Pancreas (tissue), 10 donors: ENCODE measurements around the gene CLEC3B. TPM values are rescaled to one million over a fixed set of nuclear protein-coding genes. Genes with fewer than 3 reads are reported as not detected.

ENCODE experiments used
- ATAC-seq, 4 donors: fragments of 200-7000 bp; cut with Tn5 transposase; one replicate each; pipeline versions ENCODE4 v1.8.0 to v1.9.1; 2020; ENCODE audit warnings: mild to moderate bottlenecking in 4 of 4, moderate library complexity in 4 of 4
- DNase-seq, 6 donors: peaks; one replicate each; pipeline ENCODE4 v3.0.0-alpha.2; 2020
- FAIRE-seq: peaks from 2 replicates; lab custom pipeline; 2012; peaks lifted over from hg19 to GRCh38; lab: Jason Lieb, UNC
- H3K27ac ChIP-seq, 4 donors: fragments of 200-600 bp; sonication (generic); 1 replicate in 3 of 4; 2 replicates in 1 of 4; pipeline versions ENCODE4 v1.5.0 to v1.8.0; 2020
- H3K27me3 ChIP-seq, 4 donors: fragments of 200-600 bp; one replicate each; pipeline ENCODE4 v1.8.0; 2021
- H3K36me3 ChIP-seq, 3 donors: fragments of 200-600 bp; sonication (generic) in 1 of 3; one replicate each; pipeline versions ENCODE4 v1.5.0 to v1.8.0; 2020 to 2021
- H3K4me1 ChIP-seq, 3 donors: fragments of 200-600 bp; one replicate each; pipeline ENCODE4 v1.8.0; 2021
- H3K4me3 ChIP-seq, 4 donors: fragments of 200-600 bp; sonication (generic) in 2 of 4; one replicate each; pipeline versions ENCODE4 v1.5.0 to v1.8.0; 2020 to 2021
- H3K9me3 ChIP-seq, 4 donors: fragments of 200-600 bp; one replicate each; pipeline ENCODE4 v1.8.0; 2021
- CTCF ChIP-seq, 4 donors: fragments of 200-600 bp; sonication (generic) in 3 of 4; IDR thresholded peaks; one replicate each; pipeline versions ENCODE4 v1.5.0 to v1.8.0; 2021; ENCODE audit warnings: antibody characterized with exemption in 4 of 4
- WGBS, 2 donors: extraction: QIAGEN DNeasy Blood & Tissue Kit; methylation state at CpG; one replicate each; pipeline ENCODE4 v1.1.7; 2013; 5-methylcytosine and 5-hydroxymethylcytosine counted together
- intact Hi-C, 3 donors: fragments of 100-400 bp; cut with DNase I; formaldehyde crosslinking; loops; one replicate each; pipeline versions ENCODE4 v1.11.1 to v1.14.2; 2022
- polyA plus RNA-seq, 2 donors: library from polyadenylated mRNA; stranded (reverse); fragments of 200-250 nt; gene quantifications; one replicate each; pipeline ENCODE4 v1.2.3, GENCODE V29; 2013
- total RNA-seq, 6 donors: library from RNA; stranded (reverse); fragmentation: NEBNext Ultra II Directional in 4 of 6; extraction: Animal tissue kit (Norgen Biotek cat#: 25700) in 4 of 6; gene quantifications; one replicate each; pipeline versions ENCODE4 v1.2.1 to v1.2.4, GENCODE V29; 2021 to 2023
- donor health status: healthy with polysubstance abuse.
- donor health status: DM: no; HTN: no; CAD: no; lungs with moderate emphysema.
- donor health status: DM: no; HTN: no; CAD: no.
- donor health status: control.
- donor health status: control.
- donor health status: Bipolar disorder and iron deficiency.
- donor health status: DM: yes; HTN: yes; CAD: no.
- donor health status: DM: no; HTN: no; CAD: no.
- donor health status: DM: no; HTN: no; CAD: no.
- donor health status: DM: yes; HTN: yes; CAD: no.

Gene CLEC3B
- total and polyA plus RNA-seq, 8 donors, result 1.3 to 31.9 (median 7.8) TPM

- intact Hi-C loops, result no loop called here
- DNase-seq (no peak), FAIRE-seq (no peak), ATAC-seq (peak in 3 of 4 donors; percentile 26 to 54 (median 28))
- no peak overlapping the region for H3K4me3 ChIP-seq
- H3K27ac ChIP-seq, result no peak overlapping the region
- TF ChIP-seq CTCF (IDR thresholded peaks at IDR 0.05), result no peak
- H3K9me3 ChIP-seq, result no peaks in the 10 kb centered on the region
- H3K27me3 ChIP-seq, result peaks cover 0 to 5% (median 0%) of the 10 kb centered on the region in 4 donors
- H3K4me1 ChIP-seq, result peaks cover 0 to 2% (median 0%) of the 10 kb centered on the region in 3 donors
- 36 to 43% methylated on average over 6 of the region's 6 CpGs for WGBS, 2 donors
- no peaks in the 10 kb centered on the region for H3K36me3 ChIP-seq
These were observed 1.4 kb upstream of the CLEC3B start for GRCh38 chr3:45024542-45025255.

GRCh38 chr3:45026957-45027356, 854 bp downstream of the CLEC3B start:
- FAIRE-seq (no peak), ATAC-seq (peak in 3 of 4 donors; percentile 30 to 37 (median 36)), DNase-seq (peak in 1 of 6 donors; percentile 22)
- no peak overlapping the region for H3K27ac ChIP-seq
- peaks cover 0 to 2% (median 0%) of the 10 kb centered on the region in 3 donors for H3K4me1 ChIP-seq
- H3K4me3 ChIP-seq, result no peak overlapping the region
- no peaks in the 10 kb centered on the region for H3K36me3 ChIP-seq
- TF ChIP-seq CTCF (IDR thresholded peaks at IDR 0.05), result no peak
- peaks cover 0 to 5% (median 0%) of the 10 kb centered on the region in 4 donors for H3K27me3 ChIP-seq
- WGBS, 2 donors, result 38 to 47% methylated on average over 4 of the region's 4 CpGs
- H3K9me3 ChIP-seq, result no peaks in the 10 kb centered on the region
- intact Hi-C loops, result no loop called here

GRCh38 chr3:45027441-45027840, 1.3 kb downstream of the CLEC3B start:
- no peak for TF ChIP-seq CTCF (IDR thresholded peaks at IDR 0.05)
- intact Hi-C loops, result no loop called here
- no peak for ATAC-seq
- H3K4me1 ChIP-seq, result peaks cover 0 to 2% (median 0%) of the 10 kb centered on the region in 3 donors
- H3K9me3 ChIP-seq, result no peaks in the 10 kb centered on the region
- peaks cover 0 to 5% (median 0%) of the 10 kb centered on the region in 4 donors for H3K27me3 ChIP-seq
- no peak overlapping the region for H3K4me3 ChIP-seq
- DNase-seq, result no peak
- FAIRE-seq, result no peak
- H3K27ac ChIP-seq, result no peak overlapping the region
- WGBS, 2 donors, result 79 to 87% methylated on average over 4 of the region's 4 CpGs
- H3K36me3 ChIP-seq, result no peaks in the 10 kb centered on the region

- FAIRE-seq (no peak), DNase-seq (no peak), ATAC-seq (no peak)
- no peak for TF ChIP-seq CTCF (IDR thresholded peaks at IDR 0.05)
- H3K4me1 ChIP-seq, result peaks cover 0 to 2% (median 0%) of the 10 kb centered on the region in 3 donors
- no peak overlapping the region for H3K27ac ChIP-seq
- H3K9me3 ChIP-seq, result no peaks in the 10 kb centered on the region
- no peaks in the 10 kb centered on the region for H3K36me3 ChIP-seq
- intact Hi-C loops, result no loop called here
- 80% methylated on average over 2 of the region's 2 CpGs for WGBS, 2 donors
- no peak overlapping the region for H3K4me3 ChIP-seq
- H3K27me3 ChIP-seq, result peaks cover 0 to 5% (median 0%) of the 10 kb centered on the region in 4 donors
These were observed 3.1 kb downstream of the CLEC3B start for GRCh38 chr3:45029216-45029615.

- intact Hi-C loops, result loop anchor here in 1 of 3 donors (5.0 to 10.0 kb wide), 2 partner anchors 188 to 465 kb away; no protein-coding TSS in a partner anchor
- ATAC-seq (no peak), DNase-seq (no peak), FAIRE-seq (no peak)
- no peaks in the 10 kb centered on the region for H3K9me3 ChIP-seq
- peaks cover 0 to 5% (median 0%) of the 10 kb centered on the region in 4 donors for H3K27me3 ChIP-seq
- peaks cover 0 to 2% (median 0%) of the 10 kb centered on the region in 3 donors for H3K4me1 ChIP-seq
- H3K27ac ChIP-seq, result no peak overlapping the region
- H3K4me3 ChIP-seq, result no peak overlapping the region
- no peaks in the 10 kb centered on the region for H3K36me3 ChIP-seq
- WGBS, 2 donors, result 66 to 70% methylated on average over 5 of the region's 5 CpGs
- no peak for TF ChIP-seq CTCF (IDR thresholded peaks at IDR 0.05)
These were observed 3.6 kb downstream of the CLEC3B start for GRCh38 chr3:45029661-45030060.
